SK-N-SH (cell line): Measurements from ENCODE around the gene RALY. TPM values are rescaled to one million over a fixed set of nuclear protein-coding genes. Genes with fewer than 3 reads are reported as not detected.

ENCODE experiments used
- CTCF ChIA-PET: fragments of 300-600, 350-600 bp; formaldehyde crosslinking; extraction: SDS; loops from one replicate; lab custom pipeline; 2021; lab: Yijun Ruan, JAX
- POLR2A ChIA-PET: fragments of 350-600 bp; sonication (Branson Sonifier 250); formaldehyde crosslinking; extraction: SDS; loops from one replicate; lab custom pipeline; 2020; ENCODE audit warnings: antibody characterized with exemption, inconsistent platforms; lab: Yijun Ruan, JAX
- DNase-seq: peaks from one replicate; pipeline ENCODE4 v3.0.0; 2012
- H2AFZ ChIP-seq: fragments of 200-600 bp; sonication (generic); 2 replicates; pipeline ENCODE4 v1.8.1; 2016; ENCODE audit warnings: antibody characterized with exemption, mild to moderate bottlenecking, low read depth
- H3F3A ChIP-seq: fragments of 200-600 bp; sonication (generic); replicated peaks from 2 replicates; pipeline ENCODE3; 2016; ENCODE audit warnings: antibody characterized with exemption, mild to moderate bottlenecking; ENCODE audit not compliant: insufficient read depth
- H3K27ac ChIP-seq, 2 experiments: fragments of 200-500 bp in 1 of 2; fragments of 200-600 bp in 1 of 2; sonication (Bioruptor generic) in 1 of 2; sonication (generic), shearing (Covaris generic) in 1 of 2; 2 replicates each; pipeline versions ENCODE4 v1.5.1 to v1.6.1; 2014 to 2016; ENCODE audit warnings: low read depth in 2 of 2, inconsistent platforms in 1 of 2, low read length in 1 of 2, mild to moderate bottlenecking in 1 of 2, mixed read lengths in 1 of 2
- H3K27me3 ChIP-seq: fragments of 200-600 bp; sonication (generic), shearing (Covaris generic); 2 replicates; pipeline ENCODE4 v1.6.1; 2016; ENCODE audit warnings: mixed run types; ENCODE audit not compliant: insufficient read depth
- H3K36me3 ChIP-seq, 2 experiments: fragments of 200-500 bp in 1 of 2; fragments of 200-600 bp in 1 of 2; sonication (Bioruptor generic) in 1 of 2; sonication (generic) in 1 of 2; replicated peaks in 1 of 2; 2 replicates each; pipeline versions ENCODE3 to v1.5.1; 2014 to 2016; ENCODE audit warnings: low read length in 1 of 2, mild to moderate bottlenecking in 1 of 2; ENCODE audit not compliant: insufficient read depth in 2 of 2, control insufficient read depth in 1 of 2
- H3K4me1 ChIP-seq, 2 experiments: fragments of 200-500 bp in 1 of 2; fragments of 200-600 bp in 1 of 2; sonication (Bioruptor generic) in 1 of 2; sonication (generic), shearing (Covaris generic) in 1 of 2; 2 replicates each; pipeline versions ENCODE4 v1.5.1 to v1.6.1; 2014 to 2016; ENCODE audit warnings: low read depth in 1 of 2, low read length in 1 of 2, mixed run types in 1 of 2; ENCODE audit not compliant: insufficient read depth in 2 of 2, control insufficient read depth in 1 of 2
- H3K4me2 ChIP-seq: fragments of 200-600 bp; sonication (generic), shearing (Covaris generic); 2 replicates; pipeline ENCODE4 v1.6.1; 2017; ENCODE audit warnings: mixed run types
- H3K4me3 ChIP-seq, 2 experiments: fragments of 200-500 bp in 1 of 2; fragments of 200-600 bp in 1 of 2; sonication (Bioruptor generic) in 1 of 2; sonication (generic), shearing (Covaris generic) in 1 of 2; 2 replicates each; pipeline versions ENCODE4 v1.5.1 to v1.8.1; 2014 to 2016; ENCODE audit warnings: low read depth in 2 of 2, inconsistent platforms in 1 of 2, low read length in 1 of 2, mild to moderate bottlenecking in 1 of 2, mixed read lengths in 1 of 2, moderate library complexity in 1 of 2
- H3K79me2 ChIP-seq: fragments of 200-600 bp; sonication (generic); 2 replicates; pipeline ENCODE4 v1.8.1; 2017; ENCODE audit warnings: mild to moderate bottlenecking; ENCODE audit not compliant: insufficient read depth
- H3K9ac ChIP-seq: fragments of 200-600 bp; sonication (generic); 2 replicates; pipeline ENCODE4 v1.6.1; 2017; ENCODE audit warnings: mixed run types
- H3K9me2 ChIP-seq: fragments of 200-600 bp; sonication (generic); 2 replicates; pipeline ENCODE4 v1.6.1; 2017; ENCODE audit warnings: mixed run types
- H3K9me3 ChIP-seq: fragments of 200-600 bp; sonication (generic); 2 replicates; pipeline ENCODE4 v1.6.1; 2017; ENCODE audit warnings: mixed run types, mild to moderate bottlenecking, moderate library complexity
- H4K20me1 ChIP-seq: fragments of 200-600 bp; sonication (generic); 2 replicates; pipeline ENCODE4 v1.6.1; 2017; ENCODE audit warnings: mild to moderate bottlenecking, mixed run types; ENCODE audit not compliant: insufficient read depth
- CTCF ChIP-seq: fragments of 200-600 bp; sonication (generic); IDR thresholded peaks from 2 replicates; pipeline ENCODE4 v1.6.1; 2017; ENCODE audit warnings: antibody characterized with exemption, mild to moderate bottlenecking, moderate library complexity
- ELF1 ChIP-seq: IDR thresholded peaks from 2 replicates; pipeline ENCODE4 v1.4.0; 2012
- EZH2phosphoT487 ChIP-seq: fragments of 200-600 bp; sonication (generic); IDR thresholded peaks from 2 replicates; pipeline ENCODE4 v1.6.1; 2017; ENCODE audit warnings: low read depth, mixed run types, mild to moderate bottlenecking, antibody characterized with exemption, moderate library complexity, borderline replicate concordance
- FOSL2 ChIP-seq: IDR thresholded peaks from 2 replicates; pipeline ENCODE4 v1.4.0; 2012; ENCODE audit warnings: low read depth, mild to moderate bottlenecking, moderate library complexity, borderline replicate concordance
- GABPA ChIP-seq: IDR thresholded peaks from 2 replicates; pipeline ENCODE4 v1.4.0; 2012; ENCODE audit warnings: low read depth, mild to moderate bottlenecking
- IRF3 ChIP-seq: fragments of 150-350 bp; IDR thresholded peaks from 2 replicates; pipeline ENCODE4 v1.6.1; 2016; ENCODE audit warnings: mild to moderate bottlenecking, low read depth, low read length
- MAX ChIP-seq: IDR thresholded peaks from 2 replicates; pipeline ENCODE4 v1.4.0; 2012; ENCODE audit warnings: low read depth
- MEF2A ChIP-seq: IDR thresholded peaks from 2 replicates; pipeline ENCODE4 v1.4.0; 2012; ENCODE audit warnings: low read depth, borderline replicate concordance
- MXI1 ChIP-seq: IDR thresholded peaks from 2 replicates; pipeline ENCODE4 v1.6.1; 2012; ENCODE audit warnings: mild to moderate bottlenecking, low read depth, low read length, improper control_type of control experiment
- RCOR1 ChIP-seq: fragments of 150-350 bp; IDR thresholded peaks from 2 replicates; pipeline ENCODE4 v1.6.1; 2017; ENCODE audit warnings: antibody characterized with exemption, low read length
- RXRA ChIP-seq: IDR thresholded peaks from 2 replicates; pipeline ENCODE4 v1.4.0; 2012; ENCODE audit warnings: low read depth, mild to moderate bottlenecking, borderline replicate concordance
- TEAD4 ChIP-seq: IDR thresholded peaks from 2 replicates; pipeline ENCODE4 v1.4.0; 2012; ENCODE audit warnings: mild to moderate bottlenecking, borderline replicate concordance; ENCODE audit not compliant: insufficient read depth
- USF1 ChIP-seq: IDR thresholded peaks from 2 replicates; pipeline ENCODE4 v1.4.0; 2012; ENCODE audit warnings: low read depth, borderline replicate concordance
- WGBS: methylation state at CpG from one replicate; pipeline ENCODE4 v1.1.6; 2017; ENCODE audit warnings: low lambda C conversion rate; 5-methylcytosine and 5-hydroxymethylcytosine counted together
- polyA plus RNA-seq, 3 experiments: library from polyadenylated mRNA; depleted of rRNA; stranded (reverse); fragments of >200 nt; gene quantifications; 2 replicates each; pipeline ENCODE4 v1.2.3, GENCODE V29; 2012
- TF ChIP-seq, protein P1 (sequence below): IDR thresholded peaks from 2 replicates; pipeline ENCODE4; 2012
- TF ChIP-seq, protein P2 (sequence below): IDR thresholded peaks from 2 replicates; pipeline ENCODE4 v1.4.0; 2012; ENCODE audit warnings: low read depth, borderline replicate concordance

The RALY gene
- polyA plus RNA-seq, 1 of the 3 experiments (the other 2 are of a cell fraction): 130 TPM

DNA sequence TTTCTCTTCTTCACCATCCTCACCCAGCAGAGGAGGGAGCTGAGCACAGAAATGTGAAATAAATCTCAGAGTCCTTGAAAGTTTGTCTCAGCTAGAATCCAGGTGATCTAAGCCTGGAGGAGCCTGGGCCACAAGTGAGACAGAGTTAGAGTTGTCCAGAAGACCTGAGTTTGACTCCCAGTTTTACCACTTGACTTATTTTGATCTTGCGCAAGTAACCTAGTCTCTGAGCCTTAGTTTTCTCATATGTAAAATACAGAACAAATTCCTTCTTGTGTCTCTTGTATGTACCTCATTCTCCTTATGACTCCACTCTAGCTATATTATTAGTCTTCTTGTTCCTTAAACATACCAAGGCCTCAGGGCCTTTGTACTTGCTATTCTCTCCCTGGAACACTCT is 36.7 kb downstream of the RALY start:
- Histone ChIP-seq H3K9me3 (no peaks in the 10 kb centered on the region), H3K4me3 (no peak overlapping the region), H3K27me3 (no peaks in the 10 kb centered on the region), H3K4me2 (no peak overlapping the region), H3K9me2 (no peaks in the 10 kb centered on the region), H3F3A (no peaks in the 10 kb centered on the region), H3K4me1 (peaks cover 0 to 11% of the 10 kb centered on the region in 2 experiments; a peak in 1 of 4 replicates), H4K20me1 (peaks cover 73% of the 10 kb centered on the region), H2AFZ (no peak overlapping the region), H3K36me3 (peaks cover 18 to 21% of the 10 kb centered on the region in 2 experiments), H3K9ac (no peak overlapping the region), H3K27ac (no peak overlapping the region), H3K79me2 (peaks cover 75% of the 10 kb centered on the region)
- TF ChIP-seq RCOR1: no peak
- TF ChIP-seq MXI1: no peak
- no peak for TF ChIP-seq USF1
- no peak for TF ChIP-seq GABPA
- no peak for TF ChIP-seq MEF2A
- no peak for TF ChIP-seq CTCF
- WGBS: 100% methylated on average over 1 of the region's 1 CpG
- ChIA-PET POLR2A (no interaction called here), CTCF (interaction anchor here (0.9 to 1.3 kb wide), 2 partner anchors 39 to 41 kb away, joined by 3 read pairs; no protein-coding TSS in a partner anchor)
- DNase-seq: no peak

- peaks cover 73% of the 10 kb centered on the region for H4K20me1 ChIP-seq
- CTCF ChIA-PET: interaction anchor here (1.1 to 1.2 kb wide), 2 partner anchors 11 to 14 kb away, joined by 3 to 5 read pairs; no protein-coding TSS in a partner anchor
Observed at GRCh38 chr20:34033903-34034302, 40.2 kb downstream of the RALY start.

More at GRCh38 chr20:34033903-34034302, 40.2 kb downstream of the RALY start:
- no peaks in the 10 kb centered on the region for H3K27me3 ChIP-seq
- no peaks in the 10 kb centered on the region for H3F3A ChIP-seq
- TF ChIP-seq, protein P1, sequence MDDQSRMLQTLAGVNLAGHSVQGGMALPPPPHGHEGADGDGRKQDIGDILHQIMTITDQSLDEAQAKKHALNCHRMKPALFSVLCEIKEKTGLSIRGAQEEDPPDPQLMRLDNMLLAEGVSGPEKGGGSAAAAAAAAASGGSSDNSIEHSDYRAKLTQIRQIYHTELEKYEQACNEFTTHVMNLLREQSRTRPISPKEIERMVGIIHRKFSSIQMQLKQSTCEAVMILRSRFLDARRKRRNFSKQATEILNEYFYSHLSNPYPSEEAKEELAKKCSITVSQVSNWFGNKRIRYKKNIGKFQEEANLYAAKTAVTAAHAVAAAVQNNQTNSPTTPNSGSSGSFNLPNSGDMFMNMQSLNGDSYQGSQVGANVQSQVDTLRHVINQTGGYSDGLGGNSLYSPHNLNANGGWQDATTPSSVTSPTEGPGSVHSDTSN: no peak
- TF ChIP-seq MAX: no peak
- no peak for TF ChIP-seq TEAD4
- TF ChIP-seq MXI1: no peak
- TF ChIP-seq FOSL2: no peak
- no peak for TF ChIP-seq IRF3
- TF ChIP-seq ELF1: no peak
- TF ChIP-seq, protein P2, sequence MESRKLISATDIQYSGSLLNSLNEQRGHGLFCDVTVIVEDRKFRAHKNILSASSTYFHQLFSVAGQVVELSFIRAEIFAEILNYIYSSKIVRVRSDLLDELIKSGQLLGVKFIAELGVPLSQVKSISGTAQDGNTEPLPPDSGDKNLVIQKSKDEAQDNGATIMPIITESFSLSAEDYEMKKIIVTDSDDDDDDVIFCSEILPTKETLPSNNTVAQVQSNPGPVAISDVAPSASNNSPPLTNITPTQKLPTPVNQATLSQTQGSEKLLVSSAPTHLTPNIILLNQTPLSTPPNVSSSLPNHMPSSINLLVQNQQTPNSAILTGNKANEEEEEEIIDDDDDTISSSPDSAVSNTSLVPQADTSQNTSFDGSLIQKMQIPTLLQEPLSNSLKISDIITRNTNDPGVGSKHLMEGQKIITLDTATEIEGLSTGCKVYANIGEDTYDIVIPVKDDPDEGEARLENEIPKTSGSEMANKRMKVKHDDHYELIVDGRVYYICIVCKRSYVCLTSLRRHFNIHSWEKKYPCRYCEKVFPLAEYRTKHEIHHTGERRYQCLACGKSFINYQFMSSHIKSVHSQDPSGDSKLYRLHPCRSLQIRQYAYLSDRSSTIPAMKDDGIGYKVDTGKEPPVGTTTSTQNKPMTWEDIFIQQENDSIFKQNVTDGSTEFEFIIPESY: no peak
- no peak for TF ChIP-seq GABPA
- no peak for TF ChIP-seq EZH2phosphoT487
- TF ChIP-seq RCOR1: no peak
- TF ChIP-seq RXRA: no peak
- peaks cover 4% of the 10 kb centered on the region in 2 experiments; a peak in 2 of 4 replicates for H3K4me1 ChIP-seq
- peaks cover 18 to 24% of the 10 kb centered on the region in 2 experiments for H3K36me3 ChIP-seq
- peaks cover 77% of the 10 kb centered on the region for H3K79me2 ChIP-seq
- no peak for DNase-seq
- no peaks in the 10 kb centered on the region for H3K9me2 ChIP-seq
- 89% methylated on average over 4 of the region's 4 CpGs for WGBS
- no peak overlapping the region for H3K27ac ChIP-seq
- no peaks in the 10 kb centered on the region for H3K9me3 ChIP-seq
- POLR2A ChIA-PET: no interaction called here
- no peak overlapping the region for H3K9ac ChIP-seq
- no peak overlapping the region for H3K4me2 ChIP-seq
- no peak overlapping the region for H3K4me3 ChIP-seq
- no peak overlapping the region for H2AFZ ChIP-seq
